OCI-LY7 (cell line): ENCODE measurements around the gene BARX2.

Source experiments
- EZH2phosphoT487 ChIP-seq: fragments of 200-600 bp; sonication (generic); IDR thresholded peaks from 2 replicates; pipeline ENCODE4 v1.6.1; 2018; ENCODE audit warnings: low read depth, borderline replicate concordance, mild to moderate bottlenecking, mixed run types, antibody characterized with exemption, low read length, moderate library complexity, mixed read lengths
- TF ChIP-seq, protein P1 (sequence below): fragments of 200-600 bp; sonication (generic); conservative IDR thresholded peaks from 2 replicates; pipeline ENCODE4 v1.5.1; 2014; ENCODE audit warnings: mild to moderate bottlenecking, antibody characterized with exemption, low read length, moderate library complexity, mixed read lengths

GRCh38 chr11:129412494-129412893 lies 36.8 kb downstream of the BARX2 start:
- TF ChIP-seq EZH2phosphoT487: no peak
- TF ChIP-seq, protein P1, sequence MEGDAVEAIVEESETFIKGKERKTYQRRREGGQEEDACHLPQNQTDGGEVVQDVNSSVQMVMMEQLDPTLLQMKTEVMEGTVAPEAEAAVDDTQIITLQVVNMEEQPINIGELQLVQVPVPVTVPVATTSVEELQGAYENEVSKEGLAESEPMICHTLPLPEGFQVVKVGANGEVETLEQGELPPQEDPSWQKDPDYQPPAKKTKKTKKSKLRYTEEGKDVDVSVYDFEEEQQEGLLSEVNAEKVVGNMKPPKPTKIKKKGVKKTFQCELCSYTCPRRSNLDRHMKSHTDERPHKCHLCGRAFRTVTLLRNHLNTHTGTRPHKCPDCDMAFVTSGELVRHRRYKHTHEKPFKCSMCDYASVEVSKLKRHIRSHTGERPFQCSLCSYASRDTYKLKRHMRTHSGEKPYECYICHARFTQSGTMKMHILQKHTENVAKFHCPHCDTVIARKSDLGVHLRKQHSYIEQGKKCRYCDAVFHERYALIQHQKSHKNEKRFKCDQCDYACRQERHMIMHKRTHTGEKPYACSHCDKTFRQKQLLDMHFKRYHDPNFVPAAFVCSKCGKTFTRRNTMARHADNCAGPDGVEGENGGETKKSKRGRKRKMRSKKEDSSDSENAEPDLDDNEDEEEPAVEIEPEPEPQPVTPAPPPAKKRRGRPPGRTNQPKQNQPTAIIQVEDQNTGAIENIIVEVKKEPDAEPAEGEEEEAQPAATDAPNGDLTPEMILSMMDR: no peak
